Liver (tissue), 9 donors: Measurements from ENCODE around the gene TSPAN17. TPM values are rescaled to one million over a fixed set of nuclear protein-coding genes. Genes with fewer than 3 reads are reported as not detected.
"Not testable (repeated sequence)": the region's sequence is repeated elsewhere in the genome, so short reads cannot be mapped to it uniquely, and the experiment has no call there.

ENCODE experiments used
- DNase-seq: peaks from one replicate; pipeline ENCODE4 v3.0.0-alpha.2; 2017; ENCODE audit warnings: low spot score
- H3K27ac ChIP-seq, 2 donors: one replicate each; pipeline ENCODE4 v1.7.0; 2013; ENCODE audit warnings: inconsistent platforms in 2 of 2, low read length in 2 of 2, control low read depth in 1 of 2, low read depth in 1 of 2, mild to moderate bottlenecking in 1 of 2
- H3K27me3 ChIP-seq, 4 donors: one replicate each; pipeline versions ENCODE4 v1.6.1 to v1.7.0; 2013; ENCODE audit warnings: low read length in 3 of 4, inconsistent platforms in 1 of 4, mild to moderate bottlenecking in 1 of 4, moderate library complexity in 1 of 4; ENCODE audit not compliant: control insufficient read depth in 4 of 4, insufficient read depth in 4 of 4
- H3K36me3 ChIP-seq, 4 donors: one replicate each; pipeline versions ENCODE4 v1.6.1 to v1.7.0; 2013; ENCODE audit warnings: low read length in 3 of 4, mild to moderate bottlenecking in 3 of 4, low read depth in 1 of 4, moderate library complexity in 1 of 4; ENCODE audit not compliant: control insufficient read depth in 4 of 4, insufficient read depth in 3 of 4
- H3K4me1 ChIP-seq, 4 donors: one replicate each; pipeline versions ENCODE4 v1.6.1 to v1.7.0; 2013; ENCODE audit warnings: low read length in 3 of 4, mild to moderate bottlenecking in 3 of 4, moderate library complexity in 1 of 4; ENCODE audit not compliant: control insufficient read depth in 4 of 4, insufficient read depth in 4 of 4
- H3K4me3 ChIP-seq, 3 donors: one replicate each; pipeline versions ENCODE4 v1.6.1 to v1.7.0; 2013; ENCODE audit warnings: low read length in 3 of 3, control low read depth in 1 of 3, low read depth in 1 of 3, mild to moderate bottlenecking in 1 of 3
- H3K9ac ChIP-seq, 2 donors: one replicate each; pipeline ENCODE4 v1.7.0; 2013; ENCODE audit warnings: low read length in 2 of 2, mild to moderate bottlenecking in 2 of 2, moderate library complexity in 2 of 2, control low read depth in 1 of 2, low read depth in 1 of 2
- H3K9me3 ChIP-seq, 4 donors: one replicate each; pipeline versions ENCODE4 v1.6.1 to v1.7.0; 2013; ENCODE audit warnings: low read length in 3 of 4; ENCODE audit not compliant: control insufficient read depth in 4 of 4
- CTCF ChIP-seq: fragments of 150-350 bp; IDR thresholded peaks from 2 replicates; pipeline ENCODE4 v1.5.1; 2017; ENCODE audit warnings: improper control_type of control experiment, low read depth, low read length; ENCODE audit not compliant: missing input control
- EGR1 ChIP-seq, 2 donors: IDR thresholded peaks; 2 replicates each; pipeline ENCODE4 v1.6.1; 2016 to 2018; ENCODE audit warnings: antibody characterized with exemption in 2 of 2, low read depth in 2 of 2
- FOXA1 ChIP-seq: IDR thresholded peaks from 2 replicates; pipeline ENCODE4 v1.6.1; 2016; ENCODE audit warnings: antibody characterized with exemption
- FOXA2 ChIP-seq: IDR thresholded peaks from 2 replicates; pipeline ENCODE4 v1.6.1; 2016; ENCODE audit warnings: antibody characterized with exemption
- GABPA ChIP-seq, 2 donors: IDR thresholded peaks in 1 of 2; conservative IDR thresholded peaks in 1 of 2; 2 replicates each; pipeline ENCODE4 v1.6.1; 2016; ENCODE audit warnings: antibody characterized with exemption in 2 of 2, mild to moderate bottlenecking in 1 of 2, moderate library complexity in 1 of 2
- HNF4G ChIP-seq: IDR thresholded peaks from 2 replicates; pipeline ENCODE4 v1.6.1; 2016; ENCODE audit warnings: antibody characterized with exemption
- JUND ChIP-seq, 2 donors: IDR thresholded peaks; 2 replicates each; pipeline ENCODE4 v1.6.1; 2016; ENCODE audit warnings: antibody characterized with exemption in 2 of 2
- MAX ChIP-seq: IDR thresholded peaks from 2 replicates; pipeline ENCODE4 v1.6.1; 2016; ENCODE audit warnings: antibody characterized with exemption
- NR2F2 ChIP-seq: IDR thresholded peaks from 2 replicates; pipeline ENCODE4 v1.6.1; 2016; ENCODE audit warnings: antibody characterized with exemption
- RAD21 ChIP-seq, 2 donors: IDR thresholded peaks; 2 replicates each; pipeline ENCODE4 v1.6.1; 2016; ENCODE audit warnings: antibody characterized with exemption in 2 of 2, mild to moderate bottlenecking in 2 of 2
- REST ChIP-seq: IDR thresholded peaks from 2 replicates; pipeline ENCODE4 v1.6.1; 2016; ENCODE audit warnings: antibody characterized with exemption, mild to moderate bottlenecking
- RXRA ChIP-seq, 2 donors: IDR thresholded peaks; 2 replicates each; pipeline ENCODE4 v1.6.1; 2017 to 2018; ENCODE audit warnings: antibody characterized with exemption in 2 of 2, mild to moderate bottlenecking in 1 of 2
- SP1 ChIP-seq: IDR thresholded peaks from 2 replicates; pipeline ENCODE4 v1.6.1; 2018; ENCODE audit warnings: antibody characterized with exemption, mild to moderate bottlenecking
- TAF1 ChIP-seq: conservative IDR thresholded peaks from 2 replicates; pipeline ENCODE4 v1.6.1; 2016; ENCODE audit warnings: antibody characterized with exemption, mild to moderate bottlenecking
- YY1 ChIP-seq: IDR thresholded peaks from 2 replicates; pipeline ENCODE4 v1.6.1; 2016; ENCODE audit warnings: antibody characterized with exemption, mild to moderate bottlenecking
- ZBTB33 ChIP-seq: IDR thresholded peaks from 2 replicates; pipeline ENCODE4 v1.6.1; 2016; ENCODE audit warnings: antibody characterized with exemption
- WGBS: extraction: QIAGEN DNeasy Blood & Tissue Kit; methylation state at CpG from one replicate; pipeline ENCODE4 v1.1.7; 2013; 5-methylcytosine and 5-hydroxymethylcytosine counted together
- polyA plus RNA-seq, 2 donors: library from polyadenylated mRNA; stranded (reverse) in 1 of 2; unstranded in 1 of 2; fragments of 200-250 nt in 1 of 2; fragments of >200 nt in 1 of 2; fragmentation: Nextera tagmentation in 1 of 2; extraction: Ambion mirVana in 1 of 2; gene quantifications; one replicate each; pipeline versions ENCODE4 v1.2.1 to v1.2.3, GENCODE V29; 2013 to 2015
- total RNA-seq, 2 donors: library from RNA; depleted of rRNA; stranded (reverse); fragments of >200 nt; gene quantifications; one replicate each; pipeline ENCODE4 v1.2.3, GENCODE V29; 2014
- donor health status: healthy.
- donor health status: healthy.
- donor health status: healthy.
- donor health status: healthy.
- donor health status: healthy.

TSPAN17 gene
- total and polyA plus RNA-seq, 4 donors: 5.7 to 43.4 (median 16.2) TPM

- TF ChIP-seq ZBTB33 (no peak), HNF4G (no peak), EGR1 (IDR thresholded peaks at IDR 0.05; ENCODE audit: low read depth in 2 of 2) (no peak)
Observed at GRCh38 chr5:176695073-176695472, 47.8 kb downstream of the TSPAN17 start (continued).

GRCh38 chr5:176697267-176697933 is 50.1 kb downstream of the TSPAN17 start:
- DNase-seq: no peak
- Histone ChIP-seq H3K9ac (no peak overlapping the region), H3K4me3 (no peak overlapping the region), H3K36me3 (no peaks in the 10 kb centered on the region), H3K27ac (no peak overlapping the region), H3K9me3 (no peaks in the 10 kb centered on the region), H3K27me3 (peaks cover 0 to 6% (median 0%) of the 10 kb centered on the region in 4 donors), H3K4me1 (no peaks in the 10 kb centered on the region)
- TF ChIP-seq YY1 (no peak), RAD21 (IDR thresholded peaks at IDR 0.05) (no peak), FOXA2 (no peak)
- WGBS: 77% methylated on average over 10 of the region's 10 CpGs

- 44% methylated on average over 9 of the region's 9 CpGs for WGBS
- Histone ChIP-seq H3K9ac (no peak overlapping the region), H3K27me3 (peaks cover 0 to 6% (median 0%) of the 10 kb centered on the region in 4 donors), H3K36me3 (no peaks in the 10 kb centered on the region), H3K27ac (no peak overlapping the region), H3K4me3 (no peak overlapping the region), H3K4me1 (no peaks in the 10 kb centered on the region), H3K9me3 (no peaks in the 10 kb centered on the region)
- TF ChIP-seq NR2F2 (no peak), YY1 (no peak), FOXA1 (no peak), RXRA (IDR thresholded peaks at IDR 0.05) (no peak), TAF1 (no peak), ZBTB33 (no peak), MAX (no peak), EGR1 (IDR thresholded peaks at IDR 0.05; ENCODE audit: low read depth in 2 of 2) (no peak), RAD21 (IDR thresholded peaks at IDR 0.05) (no peak), REST (no peak), HNF4G (no peak), SP1 (no peak), FOXA2 (no peak), JUND (IDR thresholded peaks at IDR 0.05) (no peak), GABPA (IDR thresholded peaks at IDR 0.05 in 1 of 2, conservative IDR thresholded peaks at IDR 0.05 in 1 of 2) (no peak), CTCF (no peak)
- no peak for DNase-seq
Observed at GRCh38 chr5:176697934-176698538, 50.8 kb downstream of the TSPAN17 start.

GRCh38 chr5:176699446-176699845 is 52.2 kb downstream of the TSPAN17 start:
- H3K4me3 ChIP-seq, H3K9ac ChIP-seq, H3K4me1 ChIP-seq, DNase-seq, H3K27me3 ChIP-seq, H3K36me3 ChIP-seq, H3K27ac ChIP-seq, H3K9me3 ChIP-seq: not testable (repeated sequence)
- WGBS: 92% methylated on average over 5 of the region's 5 CpGs
